HG02759 (cell line): ENCODE data around the gene ARAP3.
A peak's percentile ranks its signal among the peaks of the same experiment; 100 is the strongest.

Experiments
- ATAC-seq: cut with Tn5 transposase; IDR thresholded peaks from one replicate; pipeline ENCODE4 v1.9.1; 2021; ENCODE audit warnings: mild to moderate bottlenecking, moderate library complexity; ENCODE audit not compliant: unreplicated experiment

Gene ARAP3

GRCh38 chr5:141641634-141642267 is 40.3 kb downstream of the ARAP3 start:
- ATAC-seq: peak; percentile 48

DNA sequence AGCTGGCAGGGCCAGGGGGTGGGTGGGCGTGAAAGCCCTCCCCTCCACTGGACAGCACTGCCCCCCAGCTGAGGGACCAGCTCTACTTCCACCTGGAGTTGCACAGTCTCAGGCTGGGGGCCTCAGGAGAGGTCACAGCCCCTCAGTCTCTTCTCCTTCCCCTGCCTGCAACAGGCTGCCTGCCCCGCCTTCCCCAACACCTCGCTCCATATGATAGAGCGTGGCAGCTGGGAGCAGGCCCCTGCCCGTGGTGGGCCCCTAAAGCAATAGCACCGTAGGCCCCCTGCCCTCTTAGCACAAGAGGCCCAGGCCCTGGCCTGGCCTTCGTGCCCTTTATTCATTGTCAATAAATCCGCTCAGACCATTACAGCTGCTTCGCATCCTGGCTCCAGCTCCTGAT is 41.3 kb downstream of the ARAP3 start:
- no peak for ATAC-seq

- no peak for ATAC-seq
Measured at GRCh38 chr5:141640051-141640415, 42.0 kb downstream of the ARAP3 start.

GRCh38 chr5:141639357-141640050 is 42.5 kb downstream of the ARAP3 start:
- no peak for ATAC-seq

GRCh38 chr5:141638771-141639170 is 43.3 kb downstream of the ARAP3 start:
- no peak for ATAC-seq

DNA sequence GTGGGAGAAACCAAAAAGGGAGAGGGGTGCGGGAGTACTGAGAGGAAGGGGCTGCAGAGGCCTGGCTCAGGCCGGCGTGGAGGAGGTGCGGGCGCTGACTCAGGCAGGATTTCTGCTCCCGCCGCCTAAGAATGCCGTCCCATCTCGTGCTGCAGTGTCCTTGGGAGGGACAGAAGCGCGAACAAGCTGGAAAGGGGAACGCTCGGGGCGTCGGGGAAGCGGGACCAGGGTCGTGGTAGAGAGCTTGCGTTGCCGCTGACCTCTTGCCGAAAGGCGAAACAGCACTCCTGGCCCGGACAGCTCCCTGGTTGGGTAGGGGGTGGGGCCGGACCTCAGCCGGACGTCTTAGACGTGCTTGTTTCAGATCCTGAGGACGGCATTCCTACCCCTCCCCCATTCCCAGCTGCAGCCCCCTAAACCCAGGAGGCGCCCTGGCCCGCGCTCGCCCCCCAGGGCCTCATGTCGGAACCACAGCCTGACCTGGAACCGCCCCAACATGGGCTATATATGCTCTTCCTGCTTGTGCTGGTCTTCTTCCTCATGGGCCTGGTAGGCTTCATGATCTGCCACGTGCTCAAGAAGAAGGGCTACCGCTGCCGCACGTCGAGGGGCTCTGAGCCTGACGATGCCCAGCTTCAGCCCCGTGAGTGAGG is 44.1 kb downstream of the ARAP3 start:
- no peak for ATAC-seq

- ATAC-seq: peak; percentile 29
Measured at GRCh38 chr5:141637123-141637766, 44.8 kb downstream of the ARAP3 start.

- ATAC-seq: peak; percentile 78
Measured at GRCh38 chr5:141636413-141637122, 45.5 kb downstream of the ARAP3 start, which contains the start of the genes HDAC3 and RELL2. Gene HDAC3, minus strand, starts transcription at chr5:141636849. Its CDS starts 59 bp downstream, at chr5:141636790. Gene RELL2, plus strand, starts transcription at chr5:141636997. Its CDS starts 1,229 bp downstream, at chr5:141638226.

GRCh38 chr5:141636106-141636412 is 46.0 kb downstream of the ARAP3 start:
- ATAC-seq: no peak

- ATAC-seq: no peak
Measured at GRCh38 chr5:141635646-141636045, 46.4 kb downstream of the ARAP3 start.

GRCh38 chr5:141634720-141635119 is 47.3 kb downstream of the ARAP3 start:
- ATAC-seq: no peak

DNA sequence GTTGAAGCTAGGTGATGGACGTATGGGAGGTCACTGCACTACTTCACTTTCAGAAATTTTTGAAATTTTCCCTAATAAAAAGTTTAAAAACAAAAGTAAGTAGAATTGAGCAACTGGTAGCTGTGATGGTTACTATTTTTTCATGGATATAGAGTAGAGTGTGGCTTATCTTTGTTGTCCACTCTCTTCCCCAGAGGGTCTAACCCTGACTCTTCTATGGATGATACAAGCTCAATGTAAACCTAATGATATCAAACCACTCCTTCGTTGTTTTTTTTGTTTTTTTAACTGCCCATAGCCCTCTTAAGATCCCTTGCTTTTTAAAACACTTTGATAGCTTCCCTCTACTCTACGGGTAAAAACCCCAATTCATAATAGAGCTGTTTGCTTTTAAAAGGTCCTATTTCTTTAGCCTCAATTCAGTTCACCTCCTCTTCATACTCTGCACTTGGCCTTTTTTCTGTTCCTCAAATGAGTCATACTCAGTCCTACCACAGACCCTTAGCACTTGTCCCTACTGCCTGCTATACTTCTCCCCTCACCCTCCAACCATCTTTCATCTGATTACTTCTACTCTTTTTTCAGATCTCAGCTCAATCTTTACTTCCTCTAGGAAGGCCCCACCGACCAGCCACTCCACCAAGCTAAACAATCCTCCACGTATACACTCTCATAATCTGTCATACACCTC is 48.0 kb downstream of the ARAP3 start:
- ATAC-seq: peak; percentile 70

GRCh38 chr5:141632650-141633049 is 49.4 kb downstream of the ARAP3 start:
- ATAC-seq: no peak

DNA sequence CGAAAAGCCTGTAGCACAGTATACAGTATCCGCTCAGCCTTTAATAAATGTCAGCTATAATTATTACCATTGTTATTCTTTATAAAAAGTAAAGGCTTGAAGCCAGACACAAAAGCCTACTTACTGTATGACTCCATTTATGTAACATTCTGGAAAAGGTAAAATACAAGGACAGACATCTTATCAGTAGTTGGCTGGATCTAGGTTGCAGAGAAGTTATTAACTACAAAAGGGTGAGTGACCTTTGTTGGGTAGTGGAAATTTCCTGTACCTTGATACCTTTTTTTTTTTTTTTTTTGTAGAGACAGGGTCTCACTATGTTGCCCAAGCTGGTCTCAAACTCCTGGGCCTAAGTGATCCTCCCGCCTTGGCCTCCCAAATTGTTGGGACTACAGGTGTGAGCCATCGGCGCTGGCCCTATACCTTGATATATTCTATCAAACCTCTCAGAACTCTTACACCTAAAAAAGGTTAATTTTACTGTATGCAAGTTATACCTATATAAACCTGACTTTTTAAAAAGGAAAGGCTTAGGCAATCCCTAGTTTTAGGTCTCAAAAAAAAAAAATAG is 51.4 kb downstream of the ARAP3 start:
- ATAC-seq: no peak

DNA sequence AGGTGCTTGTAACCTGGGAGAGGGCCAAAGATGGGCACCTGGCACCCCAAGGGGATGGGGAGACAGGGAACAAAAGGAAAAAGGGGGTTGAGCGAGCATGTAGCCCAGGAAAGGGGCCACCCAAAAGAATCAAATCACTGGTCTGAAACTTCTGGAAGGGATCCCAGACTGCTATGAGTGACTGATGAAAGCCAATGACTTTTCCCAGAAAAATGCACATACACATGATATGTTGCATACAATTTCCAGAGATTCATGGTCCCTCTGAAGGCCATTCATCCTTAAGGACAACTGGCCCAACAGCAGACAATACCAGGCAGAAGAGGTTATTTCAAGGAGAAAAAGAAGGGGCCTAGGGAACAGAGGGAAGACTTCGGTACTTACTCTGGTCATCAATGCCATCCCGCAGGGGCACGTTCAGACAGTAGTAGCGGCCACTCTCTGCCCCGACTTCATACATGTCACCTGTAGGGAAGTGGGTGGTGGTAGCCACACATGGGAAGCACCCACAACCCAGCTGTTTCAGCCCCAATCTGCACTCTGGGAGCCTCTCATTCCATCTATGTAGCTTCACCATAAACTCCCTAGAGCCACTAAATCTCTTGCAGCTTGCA is 53.7 kb downstream of the ARAP3 start:
- ATAC-seq: no peak

DNA sequence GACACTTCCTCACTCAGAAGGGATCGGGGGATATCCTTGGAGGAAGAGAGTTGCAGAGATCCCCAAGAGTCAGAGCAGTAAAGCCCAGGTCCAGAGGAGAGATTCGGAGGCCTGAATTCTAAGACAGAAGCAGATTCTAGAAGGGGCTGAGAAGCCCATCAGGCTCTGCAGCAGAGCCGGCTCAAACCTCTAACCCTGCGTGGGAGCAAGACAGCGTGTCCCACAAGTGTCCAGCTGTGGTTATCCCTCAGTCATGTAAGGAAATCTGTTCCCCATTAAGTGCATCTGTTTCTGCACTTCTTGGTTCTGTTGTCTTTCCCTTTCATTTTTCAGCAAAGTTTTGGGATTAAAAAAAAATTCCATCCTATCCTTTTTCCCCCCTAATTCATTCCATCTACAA is 58.4 kb downstream of the ARAP3 start:
- no peak for ATAC-seq

DNA sequence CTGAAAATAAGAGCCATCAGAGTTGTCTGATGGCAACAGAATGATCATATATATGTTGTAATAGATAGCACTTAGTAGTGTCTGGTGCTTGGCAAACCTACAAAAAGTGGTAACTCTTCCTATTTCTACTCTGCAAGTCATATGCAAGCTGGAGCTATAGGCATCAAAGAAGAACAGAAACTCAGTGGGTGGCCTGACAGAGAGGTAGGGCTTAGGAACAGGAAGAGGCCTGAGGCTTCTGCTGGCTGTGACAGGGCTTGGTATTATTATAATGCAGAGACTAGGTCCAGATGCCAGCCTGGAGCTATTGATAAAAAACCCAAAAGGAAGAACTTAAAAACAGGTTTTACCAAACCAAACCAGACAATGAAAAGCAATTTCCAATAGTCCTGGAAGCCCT is 58.8 kb downstream of the ARAP3 start:
- ATAC-seq: peak; percentile 47

DNA sequence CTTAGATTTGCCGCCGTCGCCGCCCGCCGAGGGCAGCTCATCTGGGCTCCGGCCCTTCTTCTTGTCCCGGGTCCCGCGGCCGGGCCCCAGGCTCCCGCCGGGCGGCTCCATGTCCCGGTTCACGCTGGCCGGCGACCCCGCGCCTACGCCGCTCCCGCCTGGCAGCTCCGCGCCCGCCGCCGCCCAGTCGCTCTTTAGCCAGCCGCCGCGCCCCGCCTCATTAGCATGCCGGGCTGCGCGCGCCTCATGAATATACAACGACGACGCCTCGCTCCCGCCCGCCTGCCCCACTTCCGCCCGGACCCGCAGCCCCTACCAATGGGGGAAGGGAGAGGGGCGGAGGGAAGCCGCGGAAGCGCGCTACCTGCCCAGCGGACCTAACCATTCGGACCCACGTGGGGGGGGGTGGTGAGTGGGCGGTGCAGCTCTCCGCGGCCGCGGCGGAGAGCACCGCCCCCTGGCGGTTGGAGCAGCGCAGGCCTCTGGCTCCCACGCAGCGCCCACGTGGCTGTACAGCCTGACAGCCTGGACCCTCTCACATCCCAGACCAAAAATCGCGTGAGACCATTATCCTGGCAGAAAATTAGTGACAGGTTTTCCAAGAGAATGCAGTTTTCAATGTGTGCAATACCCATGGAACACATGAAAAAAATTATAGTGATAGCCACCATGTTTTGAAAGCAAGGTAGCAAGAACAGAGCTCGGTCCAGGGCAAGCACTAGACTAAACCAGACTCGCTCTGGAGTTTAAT is 63.1 kb downstream of the ARAP3 start, which contains the start of gene DIAPH1:
Gene DIAPH1 (minus strand): TSS at position 197 of the 751 bp plus-strand sequence. CDS start 86 bp downstream, at position 111.
- peak; percentile 86 for ATAC-seq
